Small intestine (tissue), 7 donors: Measurements from ENCODE around the gene EMC9. TPM values are rescaled to one million over a fixed set of nuclear protein-coding genes. Genes with fewer than 3 reads are reported as not detected.

Experiments
- DNase-seq, 2 donors: peaks; one replicate each; pipeline versions ENCODE4 v3.0.0 to v3.0.0-alpha.2; 2013
- FAIRE-seq: peaks from 2 replicates; lab custom pipeline; 2012; peaks lifted over from hg19 to GRCh38; lab: Jason Lieb, UNC
- H3K27ac ChIP-seq, 3 donors: one replicate each; pipeline ENCODE4 v1.5.1; 2013; ENCODE audit warnings: low read length in 2 of 3, mild to moderate bottlenecking in 2 of 3, control low read depth in 1 of 3, inconsistent platforms in 1 of 3, low read depth in 1 of 3, moderate library complexity in 1 of 3
- H3K27me3 ChIP-seq, 3 donors: one replicate each; pipeline ENCODE4 v1.6.1; 2013; ENCODE audit warnings: low read length in 3 of 3, inconsistent platforms in 1 of 3; ENCODE audit not compliant: control insufficient read depth in 3 of 3, insufficient read depth in 3 of 3
- H3K36me3 ChIP-seq, 3 donors: one replicate each; pipeline ENCODE4 v1.6.1; 2013; ENCODE audit warnings: low read length in 3 of 3, inconsistent platforms in 1 of 3, low read depth in 1 of 3, mild to moderate bottlenecking in 1 of 3, moderate library complexity in 1 of 3; ENCODE audit not compliant: control insufficient read depth in 3 of 3, insufficient read depth in 2 of 3
- H3K4me1 ChIP-seq, 3 donors: one replicate each; pipeline ENCODE4 v1.6.1; 2013; ENCODE audit warnings: low read length in 2 of 3, inconsistent platforms in 1 of 3, low read depth in 1 of 3, mild to moderate bottlenecking in 1 of 3, moderate library complexity in 1 of 3; ENCODE audit not compliant: control insufficient read depth in 3 of 3, insufficient read depth in 2 of 3
- H3K4me3 ChIP-seq, 3 donors: one replicate each; pipeline ENCODE4 v1.5.1; 2013; ENCODE audit warnings: low read length in 3 of 3, control low read depth in 1 of 3, inconsistent platforms in 1 of 3, low read depth in 1 of 3, mild to moderate bottlenecking in 1 of 3, moderate library complexity in 1 of 3
- H3K9me3 ChIP-seq, 2 donors: one replicate each; pipeline ENCODE4 v1.6.1; 2013; ENCODE audit warnings: low read depth in 1 of 2, low read length in 1 of 2; ENCODE audit not compliant: control insufficient read depth in 2 of 2, insufficient read depth in 1 of 2
- WGBS, 3 donors: extraction: QIAGEN DNeasy Blood & Tissue Kit; methylation state at CpG; one replicate each; pipeline ENCODE4 v1.1.7; 2013; 5-methylcytosine and 5-hydroxymethylcytosine counted together
- polyA plus RNA-seq, 4 donors: library from polyadenylated mRNA; stranded (reverse) in 3 of 4; unstranded in 1 of 4; fragments of 200-250 nt in 3 of 4; fragments of 120-200 nt in 1 of 4; gene quantifications; one replicate each; pipeline versions ENCODE4 v1.2.1 to v1.2.3, GENCODE V29; 2013
- donor health status: healthy with polysubstance abuse.
- donor health status: control.
- donor health status: control.
- donor health status: Bipolar disorder and iron deficiency.
- donor health status: healthy.

The EMC9 gene
- polyA plus RNA-seq, 4 donors, result 27.2 to 74.7 (median 41.3) TPM

- WGBS, 3 donors, result 55 to 91% (median 76%) methylated on average over 1 of the region's 1 CpG
- Histone ChIP-seq H3K36me3 (peaks cover 5 to 21% (median 5%) of the 10 kb centered on the region in 3 donors), H3K4me1 (peaks cover 10 to 49% (median 17%) of the 10 kb centered on the region in 3 donors), H3K27me3 (no peaks in the 10 kb centered on the region), H3K27ac (no peak overlapping the region), H3K9me3 (no peaks in the 10 kb centered on the region), H3K4me3 (no peak overlapping the region)
- FAIRE-seq, result no peak
- no peak for DNase-seq
These were observed 3.1 kb upstream of the EMC9 start for GRCh38 chr14:24144451-24144850.

DNA sequence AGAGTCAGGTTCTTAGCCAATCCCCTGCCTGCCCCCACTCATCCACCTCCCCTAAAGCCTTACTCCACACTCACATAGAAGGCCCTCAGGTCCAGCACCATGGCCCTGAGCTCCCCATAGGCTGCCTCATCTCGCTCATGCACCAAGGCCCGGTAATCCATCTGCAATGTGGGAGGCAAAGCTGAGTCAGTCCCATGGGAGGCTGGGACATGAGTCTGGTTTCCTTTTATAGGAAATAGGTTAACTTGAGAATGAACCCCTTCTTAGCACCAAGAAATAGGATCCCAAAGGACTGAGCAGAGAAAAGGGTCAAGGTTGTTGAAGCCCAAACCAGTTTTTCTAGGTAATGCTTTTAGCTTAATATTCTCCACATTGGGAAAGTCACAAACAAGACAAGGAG, 2.1 kb upstream of the EMC9 start:
- H3K4me1 ChIP-seq, result peaks cover 15 to 57% (median 22%) of the 10 kb centered on the region in 3 donors
- WGBS, 3 donors, result 86 to 98% (median 90%) methylated on average over 2 of the region's 2 CpGs
- no peak for FAIRE-seq

DNA sequence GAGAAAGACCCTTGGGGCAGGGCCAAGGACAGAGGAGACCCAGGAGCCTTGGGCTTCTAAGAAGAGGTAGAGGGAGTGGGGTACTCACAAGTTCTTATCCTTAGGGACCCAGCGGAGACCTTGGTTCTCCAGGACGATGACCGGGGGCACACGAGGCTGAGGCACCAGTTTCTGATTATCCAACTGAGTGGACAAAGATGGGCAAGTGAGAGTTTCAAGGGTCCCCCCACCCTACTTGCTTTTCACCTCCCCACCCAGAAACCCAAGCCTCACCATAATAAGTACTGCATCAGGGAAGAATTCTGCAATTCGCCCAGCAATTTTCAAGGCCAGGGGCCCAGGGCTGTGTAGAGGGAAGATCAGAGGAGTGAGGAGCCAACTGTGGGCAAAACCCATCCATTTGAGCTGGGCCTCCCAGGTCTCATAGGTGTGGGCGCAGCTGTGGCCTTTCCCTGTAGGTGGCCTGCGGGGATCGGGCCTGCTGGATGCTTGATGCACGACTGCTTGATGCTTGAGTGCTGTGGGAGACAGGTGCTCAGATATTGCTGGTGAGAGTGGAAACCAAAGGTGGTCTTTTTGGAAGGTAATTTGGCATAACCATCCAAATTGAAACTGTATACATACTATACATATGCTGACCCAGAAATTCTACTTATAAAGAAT, 2.0 kb downstream of the EMC9 start:
- no peak for DNase-seq
- Histone ChIP-seq H3K27ac (peak overlapping the region in 1 of 3 donors; percentile 5), H3K4me3 (peak overlapping the region in 1 of 3 donors; percentile 15), H3K4me1 (peaks cover 7 to 61% (median 24%) of the 10 kb centered on the region in 3 donors), H3K9me3 (no peaks in the 10 kb centered on the region), H3K27me3 (no peaks in the 10 kb centered on the region), H3K36me3 (peaks cover 9 to 44% (median 10%) of the 10 kb centered on the region in 3 donors)
- WGBS, 3 donors, result 63 to 79% (median 64%) methylated on average over 9 of the region's 9 CpGs
- no peak for FAIRE-seq

More for the DNA sequence above, 2.1 kb upstream of the EMC9 start:
- H3K36me3 ChIP-seq, result peaks cover 5 to 22% (median 9%) of the 10 kb centered on the region in 3 donors
- H3K4me3 ChIP-seq, result no peak overlapping the region
- no peaks in the 10 kb centered on the region for H3K27me3 ChIP-seq
- H3K9me3 ChIP-seq, result no peaks in the 10 kb centered on the region
- H3K27ac ChIP-seq, result peak overlapping the region in 1 of 3 donors; percentile 59
- no peak for DNase-seq

- Histone ChIP-seq H3K27me3 (no peaks in the 10 kb centered on the region), H3K9me3 (no peaks in the 10 kb centered on the region), H3K27ac (peak overlapping the region in 2 of 3 donors; percentile 21 to 25), H3K4me3 (peak overlapping the region in 1 of 3 donors; percentile 15), H3K36me3 (peaks cover 5 to 38% (median 9%) of the 10 kb centered on the region in 3 donors), H3K4me1 (peaks cover 7 to 55% (median 19%) of the 10 kb centered on the region in 3 donors)
- DNase-seq (no peak), FAIRE-seq (no peak)
- WGBS, 3 donors, result 52 to 76% (median 61%) methylated on average over 13 of the region's 13 CpGs
These were observed 2.8 kb downstream of the EMC9 start for GRCh38 chr14:24138396-24139271.

DNA sequence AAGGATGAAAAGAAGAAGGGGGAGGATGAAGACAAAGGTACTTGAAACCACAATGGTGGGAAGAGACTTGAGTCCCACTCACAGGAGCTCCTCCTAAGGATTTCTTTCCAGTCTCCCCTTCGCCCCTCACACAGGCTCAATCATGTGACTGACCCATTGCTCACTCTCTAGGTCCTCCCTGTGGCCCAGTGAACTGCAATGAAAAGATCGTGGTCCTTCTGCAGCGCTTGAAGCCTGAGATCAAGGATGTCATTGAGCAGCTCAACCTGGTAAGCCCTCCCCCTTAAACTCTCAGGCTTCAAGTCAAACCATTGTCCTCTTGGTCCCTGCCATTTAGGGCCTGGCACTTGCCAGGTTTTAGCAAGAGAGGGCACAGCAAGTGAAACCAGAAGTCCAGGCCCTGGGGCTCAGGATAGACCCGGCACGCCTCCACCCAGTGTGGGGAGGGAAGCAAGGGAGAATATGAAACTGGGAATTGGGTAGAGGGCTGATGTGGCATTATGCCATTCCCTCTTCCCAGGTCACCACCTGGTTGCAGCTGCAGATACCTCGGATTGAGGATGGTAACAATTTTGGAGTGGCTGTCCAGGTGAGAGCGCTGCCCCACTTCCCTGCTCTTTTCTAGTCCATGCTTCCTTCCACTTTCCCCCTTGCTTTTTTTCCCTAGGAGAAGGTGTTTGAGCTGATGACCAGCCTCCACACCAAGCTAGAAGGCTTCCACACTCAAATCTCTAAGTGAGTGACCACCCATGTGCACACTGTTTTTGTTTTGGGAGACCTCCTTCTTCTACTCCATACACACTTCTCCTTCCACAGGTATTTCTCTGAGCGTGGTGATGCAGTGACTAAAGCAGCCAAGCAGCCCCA, 3.6 kb downstream of the EMC9 start:
- WGBS, 3 donors, result 69 to 87% (median 73%) methylated on average over 8 of the region's 8 CpGs
- Histone ChIP-seq H3K36me3 (peaks cover 5 to 33% (median 6%) of the 10 kb centered on the region in 3 donors), H3K4me1 (peaks cover 7 to 46% (median 13%) of the 10 kb centered on the region in 3 donors), H3K27me3 (no peaks in the 10 kb centered on the region), H3K4me3 (peak overlapping the region in 1 of 3 donors; percentile 92), H3K27ac (peak overlapping the region; percentile 21 to 97 (median 80)), H3K9me3 (no peaks in the 10 kb centered on the region)
- FAIRE-seq (no peak), DNase-seq (no peak)

- Histone ChIP-seq H3K27me3 (no peaks in the 10 kb centered on the region), H3K4me3 (peak overlapping the region; percentile 87 to 97 (median 92)), H3K4me1 (peaks cover 7 to 38% (median 13%) of the 10 kb centered on the region in 3 donors), H3K27ac (peak overlapping the region; percentile 80 to 97 (median 80)), H3K36me3 (peaks cover 5 to 42% (median 6%) of the 10 kb centered on the region in 3 donors), H3K9me3 (no peaks in the 10 kb centered on the region)
- FAIRE-seq, result no peak
- WGBS, 3 donors, result 11 to 27% (median 17%) methylated on average over 13 of the region's 13 CpGs
- DNase-seq, result peak; percentile 22 to 40
These were observed 4.5 kb downstream of the EMC9 start for GRCh38 chr14:24136684-24137528.

DNA sequence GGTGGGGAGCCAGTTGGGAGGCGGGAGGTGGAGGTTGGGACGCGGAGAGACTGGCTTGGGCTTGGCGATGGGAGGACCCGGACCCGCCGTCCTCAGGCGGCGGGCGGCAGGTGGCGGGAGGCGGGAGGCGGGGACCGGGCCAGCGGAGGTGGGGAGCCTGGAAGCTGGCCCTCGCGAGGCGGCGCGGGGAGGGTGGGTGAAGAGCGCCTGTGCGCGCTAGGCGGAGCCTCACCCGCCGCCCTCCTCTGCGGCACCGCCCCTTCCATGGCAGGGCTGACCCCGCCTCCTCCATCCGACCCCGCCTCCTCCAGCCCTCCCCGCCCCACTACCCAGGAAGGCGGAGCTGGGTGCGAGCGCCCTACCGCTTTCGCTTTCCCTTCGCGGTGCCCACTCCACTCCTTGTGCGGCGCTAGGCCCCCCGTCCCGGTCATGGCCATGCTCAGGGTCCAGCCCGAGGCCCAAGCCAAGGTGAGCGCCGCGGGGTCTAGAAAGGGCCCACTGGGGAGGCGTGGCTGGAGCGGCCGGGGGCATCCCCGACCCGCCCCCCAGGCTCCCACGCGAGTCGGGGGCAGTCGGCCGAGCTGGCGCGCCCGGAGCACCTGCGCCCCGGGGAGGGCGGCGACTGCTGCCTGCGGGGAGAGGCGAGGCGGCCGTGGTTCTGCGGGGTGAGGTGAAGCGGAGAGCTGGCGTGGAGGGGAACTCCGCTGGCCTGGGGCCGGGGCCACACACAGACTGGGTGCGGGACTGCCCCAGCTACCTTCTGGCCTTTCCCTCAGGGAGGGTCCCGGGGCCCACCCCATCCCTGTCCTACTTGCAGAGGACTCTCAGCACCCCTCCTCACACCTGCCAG, 5.3 kb downstream of the EMC9 start, which contains the start of gene PSME1:
PSME1 (plus strand) TSS at position 361 of the 850 bp plus-strand sequence; CDS start at position 430, 69 bp downstream.
- peaks cover 5 to 46% (median 6%) of the 10 kb centered on the region in 3 donors for H3K36me3 ChIP-seq
- WGBS, 3 donors, result 0 to 1% (median 1%) methylated on average over 42 to 75 of the region's 75 CpGs
- peaks cover 7 to 37% (median 13%) of the 10 kb centered on the region in 3 donors for H3K4me1 ChIP-seq
- H3K27ac ChIP-seq, result peak within 1 kb of the TSS; percentile 91 to 97 (median 92)
- DNase-seq, result peak; percentile 94 to 98
- no peaks in the 10 kb centered on the region for H3K9me3 ChIP-seq
- H3K27me3 ChIP-seq, result no peaks in the 10 kb centered on the region
- FAIRE-seq, result no peak
- H3K4me3 ChIP-seq, result peak within 1 kb of the TSS; percentile 87 to 97 (median 92)
